Measurements from ENCODE around the gene WNK2.

WNK2 gene

DNA sequence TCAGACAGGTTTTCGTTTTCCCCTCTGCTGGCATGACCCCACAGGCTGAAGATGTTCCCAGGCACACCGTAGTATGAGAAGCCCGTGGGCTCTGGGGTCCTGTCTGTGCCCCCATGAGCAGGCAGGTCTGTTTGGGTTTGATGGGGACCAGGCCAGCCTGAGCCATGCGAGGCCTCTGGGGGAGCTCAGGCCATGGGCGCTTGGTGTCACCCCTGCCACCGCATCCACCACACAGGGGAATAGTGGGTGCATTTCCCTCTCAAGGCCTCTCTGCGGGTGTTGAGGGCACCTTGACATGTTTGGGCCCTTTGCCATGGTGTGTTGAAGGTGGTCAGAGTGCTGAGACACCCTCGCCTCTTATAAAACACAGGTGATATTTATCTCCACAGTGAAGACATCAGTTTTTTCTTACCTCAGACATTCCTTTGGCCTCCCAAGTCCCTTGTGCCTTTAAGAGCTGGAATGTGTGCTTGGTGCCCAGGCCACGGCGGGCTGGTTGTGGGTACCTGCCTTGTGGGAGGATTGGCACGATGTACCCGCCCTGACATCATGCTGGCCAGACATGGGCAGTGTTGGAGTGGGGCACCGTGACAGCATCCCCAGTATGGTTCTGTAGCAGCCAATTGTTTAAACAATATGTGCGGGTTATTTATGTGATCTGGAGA, 68.3 kb downstream of the WNK2 start:
- Histone ChIP-seq H3K9me3 (no peaks in the 10 kb centered on the region), H3K27me3 (no peaks in the 10 kb centered on the region), H3K36me3 (no peaks in the 10 kb centered on the region), H3K4me1 (no peaks in the 10 kb centered on the region), H3K4me3 (ENCODE audit: low read depth, low read length) (no peak overlapping the region)
- no peak for DNase-seq
- TF ChIP-seq, protein P1, sequence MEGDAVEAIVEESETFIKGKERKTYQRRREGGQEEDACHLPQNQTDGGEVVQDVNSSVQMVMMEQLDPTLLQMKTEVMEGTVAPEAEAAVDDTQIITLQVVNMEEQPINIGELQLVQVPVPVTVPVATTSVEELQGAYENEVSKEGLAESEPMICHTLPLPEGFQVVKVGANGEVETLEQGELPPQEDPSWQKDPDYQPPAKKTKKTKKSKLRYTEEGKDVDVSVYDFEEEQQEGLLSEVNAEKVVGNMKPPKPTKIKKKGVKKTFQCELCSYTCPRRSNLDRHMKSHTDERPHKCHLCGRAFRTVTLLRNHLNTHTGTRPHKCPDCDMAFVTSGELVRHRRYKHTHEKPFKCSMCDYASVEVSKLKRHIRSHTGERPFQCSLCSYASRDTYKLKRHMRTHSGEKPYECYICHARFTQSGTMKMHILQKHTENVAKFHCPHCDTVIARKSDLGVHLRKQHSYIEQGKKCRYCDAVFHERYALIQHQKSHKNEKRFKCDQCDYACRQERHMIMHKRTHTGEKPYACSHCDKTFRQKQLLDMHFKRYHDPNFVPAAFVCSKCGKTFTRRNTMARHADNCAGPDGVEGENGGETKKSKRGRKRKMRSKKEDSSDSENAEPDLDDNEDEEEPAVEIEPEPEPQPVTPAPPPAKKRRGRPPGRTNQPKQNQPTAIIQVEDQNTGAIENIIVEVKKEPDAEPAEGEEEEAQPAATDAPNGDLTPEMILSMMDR (IDR thresholded peaks at IDR 0.05; ENCODE audit: low read depth, low read length) = no peak

DNA sequence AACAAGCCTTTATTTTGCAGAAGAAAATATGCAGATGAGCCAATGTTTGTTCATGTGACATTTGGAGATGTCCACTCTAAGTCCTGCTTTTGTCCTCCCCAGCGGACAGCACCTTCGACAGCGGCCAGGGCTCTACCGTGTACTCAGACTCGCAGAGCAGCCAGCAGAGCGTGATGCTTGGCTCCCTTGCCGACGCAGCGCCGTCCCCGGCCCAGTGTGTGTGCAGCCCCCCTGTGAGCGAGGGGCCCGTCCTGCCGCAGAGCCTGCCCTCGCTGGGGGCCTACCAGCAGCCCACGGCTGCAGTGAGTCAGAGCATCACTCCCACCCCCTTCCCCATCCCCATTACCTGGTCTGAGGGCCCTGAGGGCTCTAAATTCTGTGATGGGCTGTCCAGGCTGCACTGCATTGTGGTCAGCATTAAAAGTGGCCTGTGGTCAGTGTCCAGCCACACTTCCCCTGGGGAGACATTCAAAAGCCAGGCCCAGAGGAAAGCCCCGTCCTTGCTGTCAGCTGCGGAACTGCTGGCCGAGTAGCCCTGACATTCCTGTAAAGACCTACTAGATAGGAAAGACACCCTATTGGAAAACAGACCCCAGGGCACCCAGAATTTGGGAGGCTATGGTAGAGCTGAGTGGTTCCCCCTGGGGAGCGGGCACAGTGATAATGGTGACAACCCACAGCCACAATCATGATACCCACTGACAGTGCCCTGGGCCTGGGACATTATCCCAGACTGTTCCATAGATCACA, 69.0 kb downstream of the WNK2 start:
- H3K4me3 ChIP-seq (ENCODE audit: low read depth, low read length) = no peak overlapping the region
- no peaks in the 10 kb centered on the region for H3K27me3 ChIP-seq
- no peaks in the 10 kb centered on the region for H3K4me1 ChIP-seq
- no peaks in the 10 kb centered on the region for H3K36me3 ChIP-seq
- no peaks in the 10 kb centered on the region for H3K9me3 ChIP-seq
- DNase-seq = no peak
- TF ChIP-seq, protein P1 (IDR thresholded peaks at IDR 0.05; ENCODE audit: low read depth, low read length) = no peak

DNA sequence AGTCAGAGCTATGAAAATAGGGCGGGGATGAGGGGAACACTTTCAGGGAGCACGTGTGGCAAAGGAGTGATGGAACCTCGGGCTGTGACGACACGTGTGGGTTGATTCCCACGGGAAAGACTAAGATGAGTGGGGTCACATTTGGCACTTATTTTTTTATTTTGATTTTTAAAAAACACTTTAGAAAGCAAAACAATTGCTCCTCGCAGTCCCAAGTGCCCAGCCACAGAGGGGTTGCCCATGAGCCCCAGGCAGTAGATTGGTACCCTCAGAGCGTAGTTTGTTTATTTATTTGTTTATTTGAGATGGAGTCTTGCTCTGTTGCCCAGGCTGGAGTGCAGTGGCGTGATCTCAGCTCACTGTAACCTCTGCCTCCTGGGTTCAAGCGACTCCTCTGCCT, 69.7 kb downstream of the WNK2 start:
- TF ChIP-seq, protein P1 (IDR thresholded peaks at IDR 0.05; ENCODE audit: low read depth, low read length) = no peak
- no peak overlapping the region for H3K4me3 ChIP-seq (ENCODE audit: low read depth, low read length)
- H3K9me3 ChIP-seq = no peaks in the 10 kb centered on the region
- H3K36me3 ChIP-seq = no peaks in the 10 kb centered on the region
- no peaks in the 10 kb centered on the region for H3K27me3 ChIP-seq
- H3K4me1 ChIP-seq = no peaks in the 10 kb centered on the region
- DNase-seq = no peak

- Histone ChIP-seq H3K36me3 (no peaks in the 10 kb centered on the region), H3K27me3 (no peaks in the 10 kb centered on the region)
- TF ChIP-seq, protein P1 (IDR thresholded peaks at IDR 0.05; ENCODE audit: low read depth, low read length) = no peak
Observed at GRCh38 chr9:93254061-93254481, 70.1 kb downstream of the WNK2 start.

DNA sequence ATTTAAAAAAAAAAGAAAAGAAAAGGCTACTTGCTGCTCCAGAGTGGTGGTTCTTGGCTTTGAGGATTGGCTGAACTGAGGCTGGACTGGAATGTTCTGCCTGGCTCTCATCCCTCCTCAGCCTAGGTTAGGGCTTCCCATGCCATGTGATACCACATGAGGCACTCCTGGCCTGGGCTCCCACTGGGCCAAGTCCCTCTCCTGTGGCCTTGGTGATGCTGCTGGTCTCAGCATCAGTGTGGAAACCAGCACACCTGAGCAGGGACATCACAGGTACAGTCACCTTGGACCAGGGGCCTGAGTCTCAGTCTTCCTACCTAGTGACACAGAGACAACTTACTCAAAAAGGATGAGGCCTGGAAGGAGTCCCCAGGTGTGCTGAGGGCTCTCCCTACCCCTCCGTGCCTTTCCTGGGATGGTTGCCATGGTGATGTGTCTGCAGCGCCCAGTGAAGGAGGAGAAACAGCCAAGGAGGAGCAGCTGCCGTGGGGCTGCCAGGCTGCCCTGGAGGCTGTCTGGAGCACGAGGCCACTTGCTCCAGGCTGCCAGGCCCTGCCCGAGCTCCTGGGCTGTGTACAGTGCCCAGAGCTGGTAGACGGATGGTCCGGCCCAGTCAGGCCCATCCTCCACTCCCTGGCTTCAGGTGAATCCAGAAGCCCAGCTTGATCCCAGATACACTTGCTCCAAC, 71.0 kb downstream of the WNK2 start:
- Histone ChIP-seq H3K36me3 (no peaks in the 10 kb centered on the region), H3K4me3 (ENCODE audit: low read depth, low read length) (no peak overlapping the region), H3K9me3 (no peaks in the 10 kb centered on the region), H3K4me1 (no peaks in the 10 kb centered on the region), H3K27me3 (no peaks in the 10 kb centered on the region)
- TF ChIP-seq, protein P1 (IDR thresholded peaks at IDR 0.05; ENCODE audit: low read depth, low read length) = no peak
- no peak for DNase-seq

More at GRCh38 chr9:93254061-93254481, 70.1 kb downstream of the WNK2 start:
- Histone ChIP-seq H3K4me1 (no peaks in the 10 kb centered on the region), H3K9me3 (no peaks in the 10 kb centered on the region), H3K4me3 (ENCODE audit: low read depth, low read length) (no peak overlapping the region)
- DNase-seq = no peak
